DND-41 (cell line): ENCODE results near the gene RAB11FIP3.

ENCODE experiments used
- EZH2 ChIP-seq: IDR thresholded peaks from 3 replicates; pipeline ENCODE4 v1.6.1; 2012; ENCODE audit warnings: borderline replicate concordance, low read depth, mild to moderate bottlenecking, moderate library complexity, low read length, inconsistent platforms; ENCODE audit not compliant: severe bottlenecking
- TF ChIP-seq, protein P1 (sequence below): IDR thresholded peaks from 2 replicates; pipeline ENCODE4 v1.5.1; 2012; ENCODE audit warnings: borderline replicate concordance, low read length, moderate library complexity, mild to moderate bottlenecking; ENCODE audit not compliant: poor library complexity, severe bottlenecking; ENCODE audit errors: extremely low read depth

DNA sequence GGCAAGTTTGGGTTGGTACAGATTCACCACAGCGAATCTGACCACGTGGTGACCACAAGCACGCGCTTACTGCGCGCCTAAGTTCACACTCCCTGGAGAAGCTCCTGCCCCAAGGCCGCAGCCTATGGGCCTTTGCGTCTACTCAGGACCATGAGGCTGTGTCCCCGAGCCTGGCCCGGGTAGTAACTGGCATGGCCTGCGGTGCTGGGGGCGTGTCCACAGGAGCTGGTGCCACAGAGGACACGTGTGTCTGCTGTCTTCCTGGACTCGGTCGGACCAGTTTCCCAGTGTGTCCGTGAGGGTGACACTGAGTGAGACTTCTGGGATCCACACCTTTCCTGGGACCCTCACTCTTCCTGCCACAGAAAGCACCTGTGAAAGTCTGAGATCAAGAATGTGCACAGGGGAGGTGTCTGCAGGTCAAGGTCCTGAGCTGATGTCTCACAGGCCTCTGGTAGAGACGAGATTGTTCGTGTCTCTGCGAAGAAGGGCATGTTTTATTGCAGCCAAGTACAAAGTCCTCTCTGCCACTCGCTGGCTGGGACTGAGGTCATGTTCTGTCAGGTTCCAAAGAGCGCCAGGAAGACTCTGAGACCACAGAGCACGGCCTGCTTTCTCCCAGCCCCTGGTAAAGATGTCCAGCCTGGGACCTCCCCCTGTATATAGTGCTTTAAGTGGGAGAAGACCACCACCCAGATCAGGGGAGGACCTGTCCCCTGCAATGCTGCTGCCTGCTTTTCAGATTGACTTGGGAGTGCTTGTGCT lies 76.9 kb downstream of the RAB11FIP3 start:
- TF ChIP-seq, protein P1, sequence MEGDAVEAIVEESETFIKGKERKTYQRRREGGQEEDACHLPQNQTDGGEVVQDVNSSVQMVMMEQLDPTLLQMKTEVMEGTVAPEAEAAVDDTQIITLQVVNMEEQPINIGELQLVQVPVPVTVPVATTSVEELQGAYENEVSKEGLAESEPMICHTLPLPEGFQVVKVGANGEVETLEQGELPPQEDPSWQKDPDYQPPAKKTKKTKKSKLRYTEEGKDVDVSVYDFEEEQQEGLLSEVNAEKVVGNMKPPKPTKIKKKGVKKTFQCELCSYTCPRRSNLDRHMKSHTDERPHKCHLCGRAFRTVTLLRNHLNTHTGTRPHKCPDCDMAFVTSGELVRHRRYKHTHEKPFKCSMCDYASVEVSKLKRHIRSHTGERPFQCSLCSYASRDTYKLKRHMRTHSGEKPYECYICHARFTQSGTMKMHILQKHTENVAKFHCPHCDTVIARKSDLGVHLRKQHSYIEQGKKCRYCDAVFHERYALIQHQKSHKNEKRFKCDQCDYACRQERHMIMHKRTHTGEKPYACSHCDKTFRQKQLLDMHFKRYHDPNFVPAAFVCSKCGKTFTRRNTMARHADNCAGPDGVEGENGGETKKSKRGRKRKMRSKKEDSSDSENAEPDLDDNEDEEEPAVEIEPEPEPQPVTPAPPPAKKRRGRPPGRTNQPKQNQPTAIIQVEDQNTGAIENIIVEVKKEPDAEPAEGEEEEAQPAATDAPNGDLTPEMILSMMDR: no peak
- no peak for TF ChIP-seq EZH2
